ENCODE results near the gene SPX. TPM values are rescaled to one million over a fixed set of nuclear protein-coding genes. Genes with fewer than 3 reads are reported as not detected.

Gene SPX
- total and polyA plus RNA-seq, 4 donors: 0.09 to 0.15 TPM; not detected in 2

GRCh38 chr12:21502164-21502496 lies 24.0 kb upstream of the SPX start:
- H3K27ac ChIP-seq (ENCODE audit: low read depth in 1 of 2, low read length in 2 of 2): peak overlapping the region; percentile 1 to 97
- H3K27me3 ChIP-seq (ENCODE audit: control insufficient read depth in 1 of 2, insufficient read depth in 2 of 2, low read length in 1 of 2): no peaks in the 10 kb centered on the region
- ATAC-seq (ENCODE audit: low FRiP score) (peak; percentile 20), DNase-seq (peak in 1 of 2 donors; percentile 52)
- peaks cover 3 to 15% of the 10 kb centered on the region in 2 donors for H3K4me1 ChIP-seq (ENCODE audit: control insufficient read depth in 1 of 2, insufficient read depth in 2 of 2, low read length in 2 of 2)
- H3K9me3 ChIP-seq (ENCODE audit: control insufficient read depth, low read length): no peaks in the 10 kb centered on the region
- H3K36me3 ChIP-seq (ENCODE audit: control insufficient read depth in 1 of 2, insufficient read depth in 2 of 2, low read length in 1 of 2): peaks cover 0 to 2% of the 10 kb centered on the region in 2 donors
- peak overlapping the region; percentile 70 to 91 for H3K4me3 ChIP-seq (ENCODE audit: low read length in 2 of 2)
- intact Hi-C loops (cut with DNase I): loop anchor here (5.0 to 10.0 kb wide), 2 partner anchors 153 to 155 kb away; partner anchors contain the start of gene LDHB (in 2 of the 2)
- 0 to 1% methylated on average over 14 of the region's 14 CpGs for WGBS, 2 donors

GRCh38 chr12:21502872-21503271 lies 23.2 kb upstream of the SPX start:
- Histone ChIP-seq H3K27ac (ENCODE audit: low read depth in 1 of 2, low read length in 2 of 2) (no peak overlapping the region), H3K36me3 (ENCODE audit: control insufficient read depth in 1 of 2, insufficient read depth in 2 of 2, low read length in 1 of 2) (no peaks in the 10 kb centered on the region), H3K27me3 (ENCODE audit: control insufficient read depth in 1 of 2, insufficient read depth in 2 of 2, low read length in 1 of 2) (no peaks in the 10 kb centered on the region), H3K9me3 (ENCODE audit: control insufficient read depth, low read length) (no peaks in the 10 kb centered on the region), H3K4me1 (ENCODE audit: control insufficient read depth in 1 of 2, insufficient read depth in 2 of 2, low read length in 2 of 2) (peaks cover 3 to 15% of the 10 kb centered on the region in 2 donors), H3K4me3 (ENCODE audit: low read length in 2 of 2) (peak overlapping the region in 1 of 2 donors; percentile 91)
- 67 to 83% methylated on average over 1 of the region's 1 CpG for WGBS, 2 donors
- no peak for ATAC-seq (ENCODE audit: low FRiP score)
- no peak for DNase-seq
- intact Hi-C loops (cut with DNase I): loop anchor here (5.0 to 10.0 kb wide), 2 partner anchors 152 to 154 kb away; partner anchors contain the start of gene LDHB (in 2 of the 2)

- intact Hi-C loops (cut with DNase I): loop anchor here in 1 of 2 donors (10.0 kb wide), 1 partner anchor 149 kb away; the partner anchor contains the start of gene LDHB
- ATAC-seq (ENCODE audit: low FRiP score) (no peak), DNase-seq (no peak)
- Histone ChIP-seq H3K27me3 (ENCODE audit: control insufficient read depth in 1 of 2, insufficient read depth in 2 of 2, low read length in 1 of 2) (no peaks in the 10 kb centered on the region), H3K4me3 (ENCODE audit: low read length in 2 of 2) (no peak overlapping the region), H3K9me3 (ENCODE audit: control insufficient read depth, low read length) (no peaks in the 10 kb centered on the region), H3K36me3 (ENCODE audit: control insufficient read depth in 1 of 2, insufficient read depth in 2 of 2, low read length in 1 of 2) (peaks cover 0 to 1% of the 10 kb centered on the region in 2 donors), H3K4me1 (ENCODE audit: control insufficient read depth in 1 of 2, insufficient read depth in 2 of 2, low read length in 2 of 2) (peaks cover 0 to 10% of the 10 kb centered on the region in 2 donors), H3K27ac (ENCODE audit: low read depth in 1 of 2, low read length in 2 of 2) (no peak overlapping the region)
- WGBS, 2 donors: 25 to 54% methylated on average over 2 of the region's 2 CpGs
Measured at GRCh38 chr12:21505888-21506287, 20.2 kb upstream of the SPX start.

- intact Hi-C loops (cut with DNase I): loop anchor here in 1 of 2 donors (10.0 kb wide), 1 partner anchor 147 kb away; the partner anchor contains the start of gene LDHB
- no peak for DNase-seq
- no peak for ATAC-seq (ENCODE audit: low FRiP score)
- H3K4me1 ChIP-seq (ENCODE audit: control insufficient read depth in 1 of 2, insufficient read depth in 2 of 2, low read length in 2 of 2): peaks cover 0 to 10% of the 10 kb centered on the region in 2 donors
- WGBS, 2 donors: 43 to 60% methylated on average over 2 of the region's 2 CpGs
- H3K27ac ChIP-seq (ENCODE audit: low read depth in 1 of 2, low read length in 2 of 2): no peak overlapping the region
- peaks cover 2 to 3% of the 10 kb centered on the region in 2 donors for H3K36me3 ChIP-seq (ENCODE audit: control insufficient read depth in 1 of 2, insufficient read depth in 2 of 2, low read length in 1 of 2)
- no peaks in the 10 kb centered on the region for H3K27me3 ChIP-seq (ENCODE audit: control insufficient read depth in 1 of 2, insufficient read depth in 2 of 2, low read length in 1 of 2)
- H3K9me3 ChIP-seq (ENCODE audit: control insufficient read depth, low read length): no peaks in the 10 kb centered on the region
- no peak overlapping the region for H3K4me3 ChIP-seq (ENCODE audit: low read length in 2 of 2)
Measured at GRCh38 chr12:21507849-21508248, 18.2 kb upstream of the SPX start.

GRCh38 chr12:21509768-21510167 lies 16.3 kb upstream of the SPX start:
- intact Hi-C loops (cut with DNase I): loop anchor here in 1 of 2 donors (10.0 kb wide), 1 partner anchor 145 kb away; the partner anchor contains the start of gene LDHB
- Histone ChIP-seq H3K4me1 (ENCODE audit: control insufficient read depth in 1 of 2, insufficient read depth in 2 of 2, low read length in 2 of 2) (no peaks in the 10 kb centered on the region), H3K9me3 (ENCODE audit: control insufficient read depth, low read length) (no peaks in the 10 kb centered on the region), H3K27ac (ENCODE audit: low read depth in 1 of 2, low read length in 2 of 2) (no peak overlapping the region), H3K4me3 (ENCODE audit: low read length in 2 of 2) (no peak overlapping the region), H3K36me3 (ENCODE audit: control insufficient read depth in 1 of 2, insufficient read depth in 2 of 2, low read length in 1 of 2) (peaks cover 3% of the 10 kb centered on the region in 2 donors), H3K27me3 (ENCODE audit: control insufficient read depth in 1 of 2, insufficient read depth in 2 of 2, low read length in 1 of 2) (no peaks in the 10 kb centered on the region)
- DNase-seq (no peak), ATAC-seq (ENCODE audit: low FRiP score) (no peak)
- WGBS, 2 donors: 45 to 46% methylated on average over 2 of the region's 2 CpGs

GRCh38 chr12:21516281-21516680 lies 9.8 kb upstream of the SPX start:
- no peak overlapping the region for H3K4me3 ChIP-seq (ENCODE audit: low read length in 2 of 2)
- H3K9me3 ChIP-seq (ENCODE audit: control insufficient read depth, low read length): no peaks in the 10 kb centered on the region
- intact Hi-C loops (cut with DNase I): no loop called here
- ATAC-seq (ENCODE audit: low FRiP score) (no peak), DNase-seq (no peak)
- H3K4me1 ChIP-seq (ENCODE audit: control insufficient read depth in 1 of 2, insufficient read depth in 2 of 2, low read length in 2 of 2): no peaks in the 10 kb centered on the region
- H3K36me3 ChIP-seq (ENCODE audit: control insufficient read depth in 1 of 2, insufficient read depth in 2 of 2, low read length in 1 of 2): peaks cover 0 to 6% of the 10 kb centered on the region in 2 donors
- no peak overlapping the region for H3K27ac ChIP-seq (ENCODE audit: low read depth in 1 of 2, low read length in 2 of 2)
- H3K27me3 ChIP-seq (ENCODE audit: control insufficient read depth in 1 of 2, insufficient read depth in 2 of 2, low read length in 1 of 2): no peaks in the 10 kb centered on the region
- WGBS, 2 donors: 91 to 93% methylated on average over 2 of the region's 2 CpGs

- no peak for ATAC-seq (ENCODE audit: low FRiP score)
- H3K4me3 ChIP-seq (ENCODE audit: low read length in 2 of 2): no peak overlapping the region
- no peaks in the 10 kb centered on the region for H3K27me3 ChIP-seq (ENCODE audit: control insufficient read depth in 1 of 2, insufficient read depth in 2 of 2, low read length in 1 of 2)
- peaks cover 0 to 3% of the 10 kb centered on the region in 2 donors for H3K36me3 ChIP-seq (ENCODE audit: control insufficient read depth in 1 of 2, insufficient read depth in 2 of 2, low read length in 1 of 2)
- no peaks in the 10 kb centered on the region for H3K4me1 ChIP-seq (ENCODE audit: control insufficient read depth in 1 of 2, insufficient read depth in 2 of 2, low read length in 2 of 2)
- no peaks in the 10 kb centered on the region for H3K9me3 ChIP-seq (ENCODE audit: control insufficient read depth, low read length)
- intact Hi-C loops (cut with DNase I): no loop called here
- WGBS, 2 donors: 74 to 88% methylated on average over 3 of the region's 3 CpGs
- H3K27ac ChIP-seq (ENCODE audit: low read depth in 1 of 2, low read length in 2 of 2): no peak overlapping the region
- no peak for DNase-seq
Measured at GRCh38 chr12:21518451-21518850, 7.6 kb upstream of the SPX start.

GRCh38 chr12:21521541-21521940 lies 4.6 kb upstream of the SPX start:
- intact Hi-C loops (cut with DNase I): no loop called here
- Histone ChIP-seq H3K27me3 (ENCODE audit: control insufficient read depth in 1 of 2, insufficient read depth in 2 of 2, low read length in 1 of 2) (no peaks in the 10 kb centered on the region), H3K27ac (ENCODE audit: low read depth in 1 of 2, low read length in 2 of 2) (no peak overlapping the region), H3K9me3 (ENCODE audit: control insufficient read depth, low read length) (peaks cover 2% of the 10 kb centered on the region), H3K4me3 (ENCODE audit: low read length in 2 of 2) (no peak overlapping the region), H3K4me1 (ENCODE audit: control insufficient read depth in 1 of 2, insufficient read depth in 2 of 2, low read length in 2 of 2) (no peaks in the 10 kb centered on the region), H3K36me3 (ENCODE audit: control insufficient read depth in 1 of 2, insufficient read depth in 2 of 2, low read length in 1 of 2) (no peaks in the 10 kb centered on the region)
- DNase-seq: no peak
- ATAC-seq (ENCODE audit: low FRiP score): no peak
- WGBS, 2 donors: 58 to 65% methylated on average over 1 of the region's 1 CpG

GRCh38 chr12:21523148-21523547 lies 2.9 kb upstream of the SPX start:
- Histone ChIP-seq H3K27me3 (ENCODE audit: control insufficient read depth in 1 of 2, insufficient read depth in 2 of 2, low read length in 1 of 2) (no peaks in the 10 kb centered on the region), H3K9me3 (ENCODE audit: control insufficient read depth, low read length) (peaks cover 2% of the 10 kb centered on the region), H3K4me3 (ENCODE audit: low read length in 2 of 2) (no peak overlapping the region), H3K4me1 (ENCODE audit: control insufficient read depth in 1 of 2, insufficient read depth in 2 of 2, low read length in 2 of 2) (no peaks in the 10 kb centered on the region), H3K27ac (ENCODE audit: low read depth in 1 of 2, low read length in 2 of 2) (no peak overlapping the region), H3K36me3 (ENCODE audit: control insufficient read depth in 1 of 2, insufficient read depth in 2 of 2, low read length in 1 of 2) (no peaks in the 10 kb centered on the region)
- DNase-seq: no peak
- no peak for ATAC-seq (ENCODE audit: low FRiP score)
- intact Hi-C loops (cut with DNase I): no loop called here
